ENCODE data around the gene KCTD15. TPM values are rescaled to one million over a fixed set of nuclear protein-coding genes. Genes with fewer than 3 reads are reported as not detected.

Gene KCTD15
- total RNA-seq, 1 experiment from 2014 or later = 59.9 TPM

GRCh38 chr19:33819506-33819879, 22.8 kb downstream of the KCTD15 start:
- no peak for DNase-seq
- no peak overlapping the region for H3K9ac ChIP-seq (ENCODE audit: extremely low read depth, insufficient read length, low read length)
- no peak overlapping the region for H2AK5ac ChIP-seq (ENCODE audit: insufficient read length, low read length)
- H3K4me1 ChIP-seq (ENCODE audit: insufficient read depth, low read length) = no peaks in the 10 kb centered on the region; the same call in 1 of the 2 replicates
- no peak overlapping the region for H2BK120ac ChIP-seq (ENCODE audit: low read depth, low read length, poor library complexity, severe bottlenecking)
- Mint-ChIP-seq H3K36me3 (ENCODE audit: insufficient read depth in 1 of 3, low read depth in 3 of 3) (peaks cover 0 to 6% (median 0%) of the 10 kb centered on the region in 3 experiments; a peak in 3 of 7 replicates), H3K4me1 (peaks cover 12 to 19% of the 10 kb centered on the region in 2 experiments), H3K27ac (peak overlapping the region in 2 of 3 experiments; percentile 57 to 61; a peak in 1 of 7 replicates), H3K4me3 (peak overlapping the region; percentile 55 to 75), H3K9me3 (no peaks in the 10 kb centered on the region), H3K27me3 (ENCODE audit: low read depth) (peaks cover 13% of the 10 kb centered on the region)
- peak overlapping the region; percentile 23 for H3K18ac ChIP-seq (ENCODE audit: insufficient read length, low read depth, low read length)
- H2BK12ac ChIP-seq (ENCODE audit: insufficient read length, low read depth, low read length) = no peak overlapping the region
- H4K8ac ChIP-seq (replicated peaks; ENCODE audit: insufficient read length, low read depth, low read length) = no peak overlapping the region
- no peak overlapping the region for H2BK5ac ChIP-seq (ENCODE audit: insufficient read length, low read length)
- no peak overlapping the region for H3T11ph ChIP-seq (ENCODE audit: low read length)
- no peak overlapping the region for H2BK15ac ChIP-seq (ENCODE audit: low read depth, low read length)
- peak overlapping the region; percentile 69 for H3K4me2 ChIP-seq (ENCODE audit: insufficient read depth, insufficient read length, low read length)
- H3K14ac ChIP-seq (ENCODE audit: insufficient read depth, low read length) = peak overlapping the region; percentile 84; the same call in 1 of the 2 replicates
- no peak overlapping the region for H4K91ac ChIP-seq (ENCODE audit: insufficient read length, low read depth, low read length)
- WGBS (ENCODE audit: extremely low coverage, insufficient read length, low lambda C conversion rate) = no CpG with 5 or more reads among the region's 10 CpGs
- H3K79me1 ChIP-seq (ENCODE audit: insufficient read depth, low read depth, low read length, poor library complexity, severe bottlenecking) = no peaks in the 10 kb centered on the region
- no peak overlapping the region for H2BK20ac ChIP-seq (ENCODE audit: low read depth, low read length, poor library complexity, severe bottlenecking)
- no peak overlapping the region for H2AFZ ChIP-seq (ENCODE audit: low read length)
- H4K5ac ChIP-seq (ENCODE audit: insufficient read length, low read depth, low read length) = no peak overlapping the region
- no peak for TF ChIP-seq CTCF (conservative IDR thresholded peaks at IDR 0.05)
- H3K56ac ChIP-seq (ENCODE audit: insufficient read length, low read depth, low read length) = no peak overlapping the region
- H3K4ac ChIP-seq (ENCODE audit: low read depth, low read length) = no peak overlapping the region
- peaks cover 14% of the 10 kb centered on the region for H3K23me2 ChIP-seq (ENCODE audit: insufficient read length, low read depth, low read length, poor library complexity, severe bottlenecking)
- no peaks in the 10 kb centered on the region for H3K27me3 ChIP-seq (ENCODE audit: insufficient read depth, low read length)
- no peaks in the 10 kb centered on the region for H3K9me3 ChIP-seq (ENCODE audit: control insufficient read depth, low read depth, low read length)
- no peaks in the 10 kb centered on the region for H4K20me1 ChIP-seq (ENCODE audit: control insufficient read depth, insufficient read depth, insufficient read length)
- no peak overlapping the region for H3K27ac ChIP-seq (ENCODE audit: insufficient read length, low read depth, low read length)
- no peaks in the 10 kb centered on the region for H3K79me2 ChIP-seq (ENCODE audit: insufficient read depth, low read length)
- no peak overlapping the region for H3K23ac ChIP-seq (ENCODE audit: insufficient read length, low read depth, low read length)

All from H9 (cell line).